SK-N-SH (cell line): ENCODE data around the gene SKI. TPM values are rescaled to one million over a fixed set of nuclear protein-coding genes. Genes with fewer than 3 reads are reported as not detected.

Source experiments
- CTCF ChIA-PET: fragments of 300-600, 350-600 bp; formaldehyde crosslinking; extraction: SDS; loops from one replicate; lab custom pipeline; 2021; lab: Yijun Ruan, JAX
- POLR2A ChIA-PET: fragments of 350-600 bp; sonication (Branson Sonifier 250); formaldehyde crosslinking; extraction: SDS; loops from one replicate; lab custom pipeline; 2020; ENCODE audit warnings: antibody characterized with exemption, inconsistent platforms; lab: Yijun Ruan, JAX
- DNase-seq: peaks from one replicate; pipeline ENCODE4 v3.0.0; 2012
- H2AFZ ChIP-seq: fragments of 200-600 bp; sonication (generic); 2 replicates; pipeline ENCODE4 v1.8.1; 2016; ENCODE audit warnings: antibody characterized with exemption, mild to moderate bottlenecking, low read depth
- H3F3A ChIP-seq: fragments of 200-600 bp; sonication (generic); replicated peaks from 2 replicates; pipeline ENCODE3; 2016; ENCODE audit warnings: antibody characterized with exemption, mild to moderate bottlenecking; ENCODE audit not compliant: insufficient read depth
- H3K27ac ChIP-seq, 2 experiments: fragments of 200-500 bp in 1 of 2; fragments of 200-600 bp in 1 of 2; sonication (Bioruptor generic) in 1 of 2; sonication (generic), shearing (Covaris generic) in 1 of 2; 2 replicates each; pipeline versions ENCODE4 v1.5.1 to v1.6.1; 2014 to 2016; ENCODE audit warnings: low read depth in 2 of 2, inconsistent platforms in 1 of 2, low read length in 1 of 2, mild to moderate bottlenecking in 1 of 2, mixed read lengths in 1 of 2
- H3K27me3 ChIP-seq: fragments of 200-600 bp; sonication (generic), shearing (Covaris generic); 2 replicates; pipeline ENCODE4 v1.6.1; 2016; ENCODE audit warnings: mixed run types; ENCODE audit not compliant: insufficient read depth
- H3K36me3 ChIP-seq, 2 experiments: fragments of 200-500 bp in 1 of 2; fragments of 200-600 bp in 1 of 2; sonication (Bioruptor generic) in 1 of 2; sonication (generic) in 1 of 2; replicated peaks in 1 of 2; 2 replicates each; pipeline versions ENCODE3 to v1.5.1; 2014 to 2016; ENCODE audit warnings: low read length in 1 of 2, mild to moderate bottlenecking in 1 of 2; ENCODE audit not compliant: insufficient read depth in 2 of 2, control insufficient read depth in 1 of 2
- H3K4me1 ChIP-seq, 2 experiments: fragments of 200-500 bp in 1 of 2; fragments of 200-600 bp in 1 of 2; sonication (Bioruptor generic) in 1 of 2; sonication (generic), shearing (Covaris generic) in 1 of 2; 2 replicates each; pipeline versions ENCODE4 v1.5.1 to v1.6.1; 2014 to 2016; ENCODE audit warnings: low read depth in 1 of 2, low read length in 1 of 2, mixed run types in 1 of 2; ENCODE audit not compliant: insufficient read depth in 2 of 2, control insufficient read depth in 1 of 2
- H3K4me2 ChIP-seq: fragments of 200-600 bp; sonication (generic), shearing (Covaris generic); 2 replicates; pipeline ENCODE4 v1.6.1; 2017; ENCODE audit warnings: mixed run types
- H3K4me3 ChIP-seq, 2 experiments: fragments of 200-500 bp in 1 of 2; fragments of 200-600 bp in 1 of 2; sonication (Bioruptor generic) in 1 of 2; sonication (generic), shearing (Covaris generic) in 1 of 2; 2 replicates each; pipeline versions ENCODE4 v1.5.1 to v1.8.1; 2014 to 2016; ENCODE audit warnings: low read depth in 2 of 2, inconsistent platforms in 1 of 2, low read length in 1 of 2, mild to moderate bottlenecking in 1 of 2, mixed read lengths in 1 of 2, moderate library complexity in 1 of 2
- H3K79me2 ChIP-seq: fragments of 200-600 bp; sonication (generic); 2 replicates; pipeline ENCODE4 v1.8.1; 2017; ENCODE audit warnings: mild to moderate bottlenecking; ENCODE audit not compliant: insufficient read depth
- H3K9ac ChIP-seq: fragments of 200-600 bp; sonication (generic); 2 replicates; pipeline ENCODE4 v1.6.1; 2017; ENCODE audit warnings: mixed run types
- H3K9me2 ChIP-seq: fragments of 200-600 bp; sonication (generic); 2 replicates; pipeline ENCODE4 v1.6.1; 2017; ENCODE audit warnings: mixed run types
- H3K9me3 ChIP-seq: fragments of 200-600 bp; sonication (generic); 2 replicates; pipeline ENCODE4 v1.6.1; 2017; ENCODE audit warnings: mixed run types, mild to moderate bottlenecking, moderate library complexity
- H4K20me1 ChIP-seq: fragments of 200-600 bp; sonication (generic); 2 replicates; pipeline ENCODE4 v1.6.1; 2017; ENCODE audit warnings: mild to moderate bottlenecking, mixed run types; ENCODE audit not compliant: insufficient read depth
- FOSL2 ChIP-seq: IDR thresholded peaks from 2 replicates; pipeline ENCODE4 v1.4.0; 2012; ENCODE audit warnings: low read depth, mild to moderate bottlenecking, moderate library complexity, borderline replicate concordance
- GATA2 ChIP-seq: sonication (generic); formaldehyde crosslinking; IDR thresholded peaks from 2 replicates; pipeline ENCODE4 v1.5.0; 2020; ENCODE audit warnings: mild to moderate bottlenecking, missing genetic modification reagents
- NFIC ChIP-seq: IDR thresholded peaks from 2 replicates; pipeline ENCODE4 v1.4.0; 2012; ENCODE audit warnings: borderline replicate concordance
- POLR2AphosphoS5 ChIP-seq: IDR thresholded peaks from 2 replicates; pipeline ENCODE4 v1.6.1; 2012; ENCODE audit warnings: low read depth, low read length
- RAD21 ChIP-seq: IDR thresholded peaks from 2 replicates; pipeline ENCODE4 v1.6.1; 2012; ENCODE audit warnings: mild to moderate bottlenecking, low read length
- RFX5 ChIP-seq: IDR thresholded peaks from 2 replicates; pipeline ENCODE4 v1.6.1; 2012; ENCODE audit warnings: mild to moderate bottlenecking, improper control_type of control experiment, low read length
- USF1 ChIP-seq: IDR thresholded peaks from 2 replicates; pipeline ENCODE4 v1.4.0; 2012; ENCODE audit warnings: low read depth, borderline replicate concordance
- ZBTB33 ChIP-seq: IDR thresholded peaks from 2 replicates; pipeline ENCODE4 v1.4.0; 2012; ENCODE audit warnings: low read depth, borderline replicate concordance
- WGBS: methylation state at CpG from one replicate; pipeline ENCODE4 v1.1.6; 2017; ENCODE audit warnings: low lambda C conversion rate; 5-methylcytosine and 5-hydroxymethylcytosine counted together
- polyA plus RNA-seq, 3 experiments: library from polyadenylated mRNA; depleted of rRNA; stranded (reverse); fragments of >200 nt; gene quantifications; 2 replicates each; pipeline ENCODE4 v1.2.3, GENCODE V29; 2012
- TF ChIP-seq, protein P1 (sequence below): fragments of 200-600 bp; sonication (generic); IDR thresholded peaks from 2 replicates; pipeline ENCODE4 v1.6.1; 2017; ENCODE audit warnings: antibody characterized with exemption, mild to moderate bottlenecking, moderate library complexity
- TF ChIP-seq, protein P2 (sequence below): fragments of 150-350 bp; IDR thresholded peaks from 2 replicates; pipeline ENCODE4 v1.6.1; 2016; ENCODE audit warnings: mild to moderate bottlenecking, low read depth, low read length
- TF ChIP-seq, protein P3 (sequence below): IDR thresholded peaks from 2 replicates; pipeline ENCODE4 v1.4.0; 2012; ENCODE audit warnings: low read depth

The SKI gene
- polyA plus RNA-seq, 1 of the 3 experiments (the other 2 are of a cell fraction), result 7.2 TPM

DNA sequence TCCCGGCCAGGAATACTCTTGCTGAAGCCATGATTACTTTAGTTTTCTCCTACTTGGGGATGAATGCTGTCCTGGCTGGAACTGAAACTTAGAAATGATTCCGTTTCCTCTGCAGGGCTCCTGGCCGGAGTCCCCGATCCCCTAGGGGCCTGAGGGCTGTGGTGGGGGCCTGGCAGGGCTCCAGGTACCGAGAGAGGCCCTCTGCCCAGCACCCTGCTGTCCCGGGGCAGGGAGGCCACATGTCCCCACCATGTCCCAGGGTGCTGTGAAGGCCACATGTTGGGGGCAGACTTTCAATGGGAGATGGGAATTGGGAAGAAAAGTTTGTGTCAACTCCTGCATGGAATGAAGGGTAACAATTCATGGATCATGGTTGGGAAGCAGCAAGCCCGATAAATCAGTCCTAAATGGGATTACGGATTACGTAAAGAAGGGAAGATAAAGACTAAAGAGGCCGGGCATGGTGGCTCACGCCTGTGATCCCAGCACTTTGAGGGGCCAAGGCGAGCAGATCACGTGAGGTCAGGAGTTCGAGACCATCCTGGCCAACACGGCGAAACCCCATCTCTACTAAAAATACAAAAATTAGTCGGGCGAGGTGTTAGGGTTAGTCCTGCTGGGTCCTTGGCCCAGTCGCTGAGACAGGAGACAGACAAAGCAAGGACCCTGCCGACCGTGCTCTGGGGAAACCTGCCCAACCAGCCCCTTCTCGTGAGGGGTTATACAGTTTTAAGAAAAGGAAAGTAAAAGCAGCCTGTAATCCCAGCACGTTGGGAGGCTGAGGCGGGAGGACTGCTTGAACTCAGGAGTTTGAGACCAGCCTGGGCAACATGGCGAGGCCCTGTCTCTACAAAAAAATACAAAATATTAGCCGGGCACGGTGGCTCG lies 125.7 kb downstream of the SKI start:
- Histone ChIP-seq H3K4me1 (no peaks in the 10 kb centered on the region; a peak in 1 of 4 replicates), H3K36me3 (no peaks in the 10 kb centered on the region), H3F3A (no peaks in the 10 kb centered on the region), H3K27ac (no peak overlapping the region), H3K79me2 (no peaks in the 10 kb centered on the region), H4K20me1 (no peaks in the 10 kb centered on the region), H3K9me2 (no peaks in the 10 kb centered on the region), H3K9me3 (no peaks in the 10 kb centered on the region), H2AFZ (no peak overlapping the region), H3K9ac (no peak overlapping the region), H3K4me2 (no peak overlapping the region), H3K27me3 (no peaks in the 10 kb centered on the region), H3K4me3 (no peak overlapping the region)
- ChIA-PET CTCF (interaction anchor here (1.3 kb wide), 1 partner anchor 39 kb away, joined by 3 read pairs; no protein-coding TSS in a partner anchor), POLR2A (no interaction called here)
- no peak for DNase-seq
- TF ChIP-seq, protein P1, sequence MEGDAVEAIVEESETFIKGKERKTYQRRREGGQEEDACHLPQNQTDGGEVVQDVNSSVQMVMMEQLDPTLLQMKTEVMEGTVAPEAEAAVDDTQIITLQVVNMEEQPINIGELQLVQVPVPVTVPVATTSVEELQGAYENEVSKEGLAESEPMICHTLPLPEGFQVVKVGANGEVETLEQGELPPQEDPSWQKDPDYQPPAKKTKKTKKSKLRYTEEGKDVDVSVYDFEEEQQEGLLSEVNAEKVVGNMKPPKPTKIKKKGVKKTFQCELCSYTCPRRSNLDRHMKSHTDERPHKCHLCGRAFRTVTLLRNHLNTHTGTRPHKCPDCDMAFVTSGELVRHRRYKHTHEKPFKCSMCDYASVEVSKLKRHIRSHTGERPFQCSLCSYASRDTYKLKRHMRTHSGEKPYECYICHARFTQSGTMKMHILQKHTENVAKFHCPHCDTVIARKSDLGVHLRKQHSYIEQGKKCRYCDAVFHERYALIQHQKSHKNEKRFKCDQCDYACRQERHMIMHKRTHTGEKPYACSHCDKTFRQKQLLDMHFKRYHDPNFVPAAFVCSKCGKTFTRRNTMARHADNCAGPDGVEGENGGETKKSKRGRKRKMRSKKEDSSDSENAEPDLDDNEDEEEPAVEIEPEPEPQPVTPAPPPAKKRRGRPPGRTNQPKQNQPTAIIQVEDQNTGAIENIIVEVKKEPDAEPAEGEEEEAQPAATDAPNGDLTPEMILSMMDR, result no peak
- 86% methylated on average over 20 of the region's 28 CpGs for WGBS

- no peaks in the 10 kb centered on the region; a peak in 1 of 4 replicates for H3K4me1 ChIP-seq
- no peak overlapping the region for H3K27ac ChIP-seq
- no peaks in the 10 kb centered on the region for H3K36me3 ChIP-seq
- H4K20me1 ChIP-seq, result no peaks in the 10 kb centered on the region
- POLR2A ChIA-PET, result no interaction called here
- no peak overlapping the region for H2AFZ ChIP-seq
- no peaks in the 10 kb centered on the region for H3K9me2 ChIP-seq
- 91% methylated on average over 26 of the region's 38 CpGs for WGBS
- no peak overlapping the region for H3K4me2 ChIP-seq
- no peak for TF ChIP-seq NFIC
- TF ChIP-seq FOSL2, result no peak
- TF ChIP-seq GATA2 (CRISPR knock-in tag), result no peak
- TF ChIP-seq ZBTB33, result no peak
- TF ChIP-seq RFX5, result no peak
- TF ChIP-seq, protein P2, sequence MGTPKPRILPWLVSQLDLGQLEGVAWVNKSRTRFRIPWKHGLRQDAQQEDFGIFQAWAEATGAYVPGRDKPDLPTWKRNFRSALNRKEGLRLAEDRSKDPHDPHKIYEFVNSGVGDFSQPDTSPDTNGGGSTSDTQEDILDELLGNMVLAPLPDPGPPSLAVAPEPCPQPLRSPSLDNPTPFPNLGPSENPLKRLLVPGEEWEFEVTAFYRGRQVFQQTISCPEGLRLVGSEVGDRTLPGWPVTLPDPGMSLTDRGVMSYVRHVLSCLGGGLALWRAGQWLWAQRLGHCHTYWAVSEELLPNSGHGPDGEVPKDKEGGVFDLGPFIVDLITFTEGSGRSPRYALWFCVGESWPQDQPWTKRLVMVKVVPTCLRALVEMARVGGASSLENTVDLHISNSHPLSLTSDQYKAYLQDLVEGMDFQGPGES, result no peak
- no peak for TF ChIP-seq RAD21
- no peak for TF ChIP-seq USF1
- no peak for TF ChIP-seq POLR2AphosphoS5
- TF ChIP-seq, protein P3, sequence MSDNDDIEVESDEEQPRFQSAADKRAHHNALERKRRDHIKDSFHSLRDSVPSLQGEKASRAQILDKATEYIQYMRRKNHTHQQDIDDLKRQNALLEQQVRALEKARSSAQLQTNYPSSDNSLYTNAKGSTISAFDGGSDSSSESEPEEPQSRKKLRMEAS, result no peak
- CTCF ChIA-PET, result no interaction called here
- no peaks in the 10 kb centered on the region for H3K79me2 ChIP-seq
- H3F3A ChIP-seq, result no peaks in the 10 kb centered on the region
- H3K9me3 ChIP-seq, result no peaks in the 10 kb centered on the region
- H3K27me3 ChIP-seq, result no peaks in the 10 kb centered on the region
- no peak for DNase-seq
- H3K9ac ChIP-seq, result no peak overlapping the region
- H3K4me3 ChIP-seq, result no peak overlapping the region
These were observed 126.6 kb downstream of the SKI start for GRCh38 chr1:2354511-2355372.
